Activated CD8-positive, alpha-beta memory T cell treated with anti-CD3 and anti-CD28 coated beads, Interleukin-2, amount 50 U/mL, for 1 hour (primary cell): Measurements from ENCODE around the gene AXDND1.
"Not testable (repeated sequence)": the region's sequence is repeated elsewhere in the genome, so short reads cannot be mapped to it uniquely, and the experiment has no call there.

Experiments used
- DNase-seq: peaks from one replicate; pipeline ENCODE4 v3.0.0-alpha.2; 2020; ENCODE audit errors: extremely low read depth

The AXDND1 gene

DNA sequence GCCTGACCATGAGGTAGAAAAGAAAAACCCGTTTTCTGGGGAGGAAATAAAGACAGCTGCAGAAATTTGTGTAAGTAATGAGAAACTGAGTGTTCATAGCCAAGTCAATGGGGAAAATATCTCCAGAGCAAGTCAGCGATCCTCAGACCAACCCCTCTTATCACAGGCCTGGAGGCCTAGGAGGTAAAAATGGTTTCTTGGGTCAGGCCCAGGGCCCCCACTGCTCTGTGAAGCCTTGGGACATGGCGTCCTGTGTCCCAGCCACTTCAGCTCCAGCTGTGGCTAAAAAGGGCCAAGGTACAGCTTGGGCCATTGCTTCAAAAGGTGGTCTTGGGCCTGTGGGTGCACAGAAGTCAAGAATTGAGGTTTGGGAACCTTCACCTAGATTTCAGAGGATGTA, 108.9 kb downstream of the AXDND1 start:
- no peak for DNase-seq

DNA sequence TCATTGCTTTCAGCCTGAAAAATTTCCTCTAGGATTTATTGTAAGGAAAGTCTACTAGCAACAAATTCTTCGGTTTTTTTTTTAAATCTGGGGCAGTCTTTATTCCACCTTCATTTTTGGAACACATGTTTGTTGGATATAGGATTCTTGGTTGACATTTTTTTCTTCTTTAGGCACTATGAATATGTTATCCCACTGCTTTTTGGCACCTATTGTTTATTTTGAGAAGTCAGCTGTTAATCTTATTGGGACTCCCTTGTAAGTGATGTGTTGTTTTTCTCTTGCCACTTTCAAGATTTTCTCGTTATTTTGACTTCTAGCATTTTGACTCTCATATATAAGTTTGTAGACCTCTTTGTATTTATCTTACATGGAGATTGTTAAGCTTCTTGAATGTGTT, 110.7 kb downstream of the AXDND1 start:
- no peak for DNase-seq

DNA sequence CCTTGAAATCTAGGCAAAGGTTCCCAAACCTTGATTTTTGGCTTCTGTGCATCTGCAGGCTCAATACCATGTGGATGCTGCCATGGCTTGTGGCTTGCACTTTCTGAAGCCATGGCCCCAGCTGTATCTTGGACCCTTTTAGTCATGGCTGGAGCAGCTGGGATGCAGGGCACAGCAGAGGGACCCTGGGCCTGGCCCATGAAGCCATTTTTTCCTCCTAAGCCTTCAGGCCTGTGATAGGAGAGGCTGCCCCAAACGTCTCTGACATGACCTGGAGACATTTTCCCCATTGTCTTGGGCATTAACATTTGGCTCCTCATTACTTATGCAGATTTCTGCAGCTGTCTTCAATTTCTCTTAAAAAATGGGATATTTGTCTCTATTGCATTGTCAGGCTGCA, 112.6 kb downstream of the AXDND1 start:
- no peak for DNase-seq

DNA sequence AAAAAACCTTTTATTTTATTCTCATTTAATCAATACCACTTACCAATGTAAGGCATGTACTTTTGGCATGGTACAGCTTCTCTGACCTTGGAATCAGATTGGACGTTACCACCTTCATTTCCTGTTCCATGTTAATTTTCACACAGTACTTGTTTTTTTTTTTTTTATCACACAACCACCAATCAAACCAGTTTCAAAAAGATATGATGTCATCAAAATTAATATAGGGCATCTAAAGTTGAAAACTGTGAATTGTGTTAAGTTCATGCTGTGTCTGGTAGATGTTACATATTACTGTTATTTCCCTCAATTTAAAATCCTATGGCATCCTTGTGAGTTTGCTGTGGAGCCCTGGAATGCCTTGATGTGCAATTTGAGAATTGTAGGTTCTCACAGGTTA, 124.8 kb downstream of the AXDND1 start:
- no peak for DNase-seq

DNA sequence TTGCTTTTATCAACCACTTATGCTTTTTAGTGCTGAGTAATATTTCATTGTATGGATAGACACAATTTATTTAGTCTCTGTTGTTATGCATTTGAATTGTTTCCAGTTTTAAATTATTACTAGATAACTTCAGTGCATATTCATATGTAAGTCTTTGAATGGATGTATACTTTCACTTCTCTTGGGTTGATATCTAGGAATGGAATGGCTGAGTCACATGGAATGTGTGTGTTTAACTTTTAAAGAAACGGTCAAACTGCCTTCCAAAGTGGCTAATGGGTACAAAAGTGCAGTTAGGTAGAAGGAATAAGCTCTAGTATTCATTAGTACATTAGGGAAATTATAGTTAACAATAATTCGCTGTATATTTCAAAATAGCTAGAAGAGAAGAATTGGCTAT, 127.6 kb downstream of the AXDND1 start:
- DNase-seq: no peak

DNA sequence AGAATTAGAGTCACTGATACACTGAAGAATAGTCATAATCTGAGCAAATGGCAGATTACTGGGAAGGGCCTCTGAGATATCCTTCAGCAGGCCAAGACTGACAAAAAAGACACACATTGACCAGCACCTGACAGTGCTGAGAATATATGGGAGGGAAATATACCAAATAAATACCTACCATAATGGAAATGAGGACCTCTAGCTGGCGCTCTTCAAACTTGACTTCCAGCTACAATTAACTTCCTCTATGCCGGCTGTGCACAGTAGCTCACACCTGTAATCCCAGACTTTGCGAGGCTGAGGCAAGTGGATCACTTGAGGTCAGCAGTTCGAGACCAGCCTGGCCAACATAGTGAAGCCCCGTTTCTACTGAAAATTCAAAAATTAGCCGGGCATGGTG, 140.4 kb downstream of the AXDND1 start:
- DNase-seq: no peak

DNA sequence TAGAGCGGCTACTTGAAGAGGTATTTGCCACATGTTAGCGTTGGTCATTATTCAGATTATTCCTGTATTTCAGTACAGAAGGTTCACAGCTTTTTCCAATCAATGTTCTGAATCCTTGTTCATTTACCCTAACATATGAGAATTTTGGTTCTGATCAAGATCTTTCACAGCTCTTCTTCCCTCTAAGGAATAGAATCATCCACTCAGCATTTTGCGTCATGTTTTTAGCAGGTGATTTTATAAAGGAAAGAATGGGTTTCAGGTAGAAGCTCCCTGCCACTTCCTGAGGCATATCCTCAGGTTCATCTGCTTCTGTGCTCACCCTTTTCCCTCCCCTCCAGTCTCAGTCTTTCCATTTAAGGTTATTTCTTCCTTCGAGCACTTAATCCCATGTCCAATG, 143.6 kb downstream of the AXDND1 start:
- DNase-seq: no peak

DNA sequence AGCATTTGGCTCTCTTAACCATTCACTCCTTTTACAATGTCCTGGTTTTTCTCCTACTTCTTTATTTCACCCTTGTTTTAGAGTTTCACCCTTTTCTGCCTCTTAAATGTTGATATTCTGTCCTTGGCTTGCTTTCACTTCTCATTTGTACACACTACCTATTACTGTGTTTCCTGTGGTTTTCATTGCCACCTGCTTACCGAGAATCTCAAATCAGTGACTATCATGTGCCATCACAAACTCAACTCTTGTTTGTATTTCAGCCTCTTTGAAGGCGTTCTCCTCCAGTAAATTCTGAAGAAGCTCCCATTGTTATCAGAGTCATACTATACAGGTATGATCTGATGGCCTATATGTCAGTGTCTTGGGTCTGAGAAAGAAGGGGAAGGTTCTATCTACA, 144.3 kb downstream of the AXDND1 start:
- DNase-seq: no peak

DNA sequence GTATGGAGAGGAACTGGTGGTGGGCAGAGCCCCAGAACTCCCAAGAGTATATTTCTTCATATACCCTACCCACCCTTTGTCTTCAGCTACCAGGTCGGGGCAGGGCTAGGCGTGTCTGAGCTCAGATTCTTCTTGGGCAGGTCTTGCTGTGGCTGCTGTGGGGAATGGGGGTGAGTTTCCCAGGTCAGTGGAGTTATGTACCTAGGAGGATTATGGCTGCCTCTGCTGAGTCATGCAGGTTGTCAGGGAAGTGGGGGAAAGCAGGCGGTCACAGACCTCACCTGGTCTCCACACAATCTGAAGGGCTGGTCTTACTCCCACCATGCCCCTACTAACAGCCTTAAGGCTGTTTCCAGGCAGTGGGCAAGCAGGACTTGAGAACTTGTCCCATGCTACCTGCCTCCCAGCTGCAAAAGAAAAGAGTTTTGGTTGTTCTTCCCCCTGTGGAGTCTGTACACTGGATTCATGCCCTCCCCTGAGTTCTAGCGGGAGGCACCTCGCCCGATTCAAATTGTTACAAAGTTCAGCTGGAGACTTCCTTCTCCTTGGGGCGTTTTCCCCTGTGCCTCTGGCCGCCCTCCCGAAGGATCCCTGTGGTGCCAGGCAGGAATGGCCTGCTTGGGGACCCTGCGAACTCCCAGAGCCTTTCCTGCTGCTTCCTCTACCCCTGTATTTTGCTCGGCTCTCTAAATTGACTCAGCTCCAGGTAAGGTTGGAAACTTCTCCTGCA, 151.4 kb downstream of the AXDND1 start:
- DNase-seq: no peak

DNA sequence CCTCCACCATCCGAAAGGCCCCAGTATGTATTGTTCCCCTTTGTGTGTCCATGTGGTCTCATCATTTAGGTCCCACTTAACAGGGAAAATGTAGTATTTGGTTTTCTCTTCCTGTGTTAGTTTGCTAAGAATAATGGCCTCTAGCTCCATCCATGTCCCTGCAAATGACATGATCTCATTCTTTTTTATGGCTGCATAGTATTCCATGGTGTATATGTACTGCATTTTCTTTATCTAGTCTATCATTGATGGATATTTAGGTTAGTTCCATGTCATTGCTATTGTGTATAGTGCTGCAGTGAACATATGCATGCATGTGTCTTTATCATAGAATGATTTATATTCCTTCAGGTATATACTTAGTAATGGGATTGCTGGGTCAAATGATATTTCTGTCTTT, 152.8 kb downstream of the AXDND1 start:
- not testable (repeated sequence) for DNase-seq

DNA sequence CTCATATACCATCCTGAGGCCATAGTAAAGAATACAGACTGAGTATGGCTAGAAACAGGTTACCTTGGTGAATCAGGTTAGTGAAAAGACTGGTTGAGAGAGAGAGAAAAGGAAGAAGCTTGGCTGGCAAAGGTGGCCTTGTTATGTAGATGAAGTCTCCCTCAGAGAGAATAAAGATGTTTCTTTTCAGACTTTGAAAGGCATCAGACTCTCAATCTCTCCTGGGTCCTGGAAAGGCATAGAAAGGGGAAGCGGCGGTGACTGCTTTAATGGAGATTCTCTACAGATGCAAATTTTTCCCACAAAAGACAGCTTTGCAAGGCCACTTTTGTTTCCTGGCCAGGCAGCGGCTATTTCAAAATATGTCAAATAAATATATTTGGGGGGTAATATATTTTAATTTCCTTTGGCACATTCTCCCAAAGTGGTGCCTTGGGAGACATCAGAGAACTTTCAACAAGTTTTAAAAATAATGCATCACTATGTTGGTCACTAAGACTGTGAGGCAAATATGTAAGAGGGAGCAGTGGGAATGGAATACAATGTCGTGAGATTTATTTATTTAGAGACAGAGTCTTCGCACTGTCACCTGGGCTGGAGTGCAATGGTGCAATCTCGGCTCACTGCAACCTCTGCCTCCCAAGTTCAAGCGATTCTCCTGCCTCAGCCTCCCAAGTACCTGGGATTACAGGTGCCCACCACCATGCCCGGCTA, 163.9 kb downstream of the AXDND1 start:
- DNase-seq: no peak

DNA sequence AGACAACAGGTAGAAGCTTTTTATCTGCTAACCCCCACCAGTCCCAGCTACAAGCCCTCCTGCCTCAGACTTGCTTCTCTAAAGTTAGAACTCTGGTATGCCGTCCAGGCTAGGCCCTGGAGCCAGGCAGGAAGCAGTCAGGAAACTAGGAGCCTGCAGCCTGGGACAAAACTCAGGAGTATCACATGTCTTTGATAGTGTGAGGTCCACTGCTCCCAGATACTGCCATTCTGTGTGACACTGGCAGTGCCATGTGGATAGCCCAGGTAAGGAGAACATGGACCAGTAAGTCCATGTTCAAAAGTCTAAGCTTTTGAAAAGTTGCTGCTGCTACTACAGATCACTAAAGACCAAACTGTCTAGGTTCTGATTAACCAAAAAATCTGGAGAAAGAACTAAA, 164.6 kb downstream of the AXDND1 start:
- DNase-seq: no peak

DNA sequence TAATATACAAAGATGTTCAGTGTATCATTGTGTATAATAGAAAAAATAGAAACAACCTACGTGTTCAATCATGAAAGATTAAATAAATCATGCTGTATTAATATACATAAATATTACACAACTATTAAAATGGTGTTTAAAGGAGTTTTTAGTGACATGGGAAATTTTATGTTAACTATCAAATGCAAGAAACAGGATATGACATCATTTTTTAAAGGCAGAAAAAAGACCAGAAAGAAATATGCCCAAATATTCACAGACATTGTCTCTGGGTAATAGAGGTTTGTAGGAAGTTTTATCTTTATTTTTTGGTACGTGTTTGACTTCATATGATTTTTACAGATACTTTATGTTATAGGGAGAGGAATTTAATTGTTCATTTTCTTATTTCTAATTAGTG, 176.0 kb downstream of the AXDND1 start:
- DNase-seq: no peak

DNA sequence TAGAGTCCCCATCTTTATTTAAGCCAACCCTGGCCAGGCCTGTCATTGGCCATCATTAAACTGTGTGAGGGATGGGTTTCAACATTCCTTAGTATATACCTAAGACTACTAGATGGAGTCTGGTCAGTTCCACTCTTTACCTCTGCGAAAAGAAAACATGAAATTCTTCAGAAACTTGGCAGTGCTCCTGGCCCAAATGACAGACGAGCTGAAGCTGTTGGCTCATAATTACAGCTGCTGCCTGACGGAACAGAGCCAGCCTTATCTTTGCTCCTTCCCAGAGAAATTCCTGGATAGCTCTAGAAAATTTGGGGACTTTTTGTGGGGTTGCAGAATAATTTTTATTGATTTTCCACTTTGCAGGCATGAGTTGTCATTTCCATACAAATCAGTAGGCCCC, 179.6 kb downstream of the AXDND1 start:
- no peak for DNase-seq

DNA sequence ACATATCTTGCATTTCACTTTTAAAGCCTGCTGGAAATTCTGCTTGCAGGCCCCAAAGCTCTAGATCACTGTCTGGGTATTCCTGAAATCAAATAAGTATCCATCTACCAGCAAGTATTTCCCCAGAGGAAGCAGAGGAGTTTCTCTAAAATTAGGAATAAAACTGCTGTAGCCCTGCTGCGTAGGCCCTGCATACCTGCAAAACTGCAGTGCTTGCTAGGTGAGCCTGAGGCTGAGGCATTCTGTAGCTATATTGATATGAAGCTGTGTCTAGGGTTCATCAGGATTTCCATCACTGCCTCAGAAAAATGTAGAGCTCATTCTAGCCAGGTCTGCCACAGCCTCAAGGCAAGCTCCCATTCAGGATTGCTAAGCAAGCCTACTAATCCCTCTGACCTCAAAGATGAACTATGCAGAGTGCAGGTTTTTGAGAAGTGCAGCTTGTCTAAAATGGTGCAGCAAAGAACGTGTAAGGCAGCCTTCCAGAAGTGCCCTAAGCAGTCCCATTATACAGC, 181.3 kb downstream of the AXDND1 start:
- no peak for DNase-seq

DNA sequence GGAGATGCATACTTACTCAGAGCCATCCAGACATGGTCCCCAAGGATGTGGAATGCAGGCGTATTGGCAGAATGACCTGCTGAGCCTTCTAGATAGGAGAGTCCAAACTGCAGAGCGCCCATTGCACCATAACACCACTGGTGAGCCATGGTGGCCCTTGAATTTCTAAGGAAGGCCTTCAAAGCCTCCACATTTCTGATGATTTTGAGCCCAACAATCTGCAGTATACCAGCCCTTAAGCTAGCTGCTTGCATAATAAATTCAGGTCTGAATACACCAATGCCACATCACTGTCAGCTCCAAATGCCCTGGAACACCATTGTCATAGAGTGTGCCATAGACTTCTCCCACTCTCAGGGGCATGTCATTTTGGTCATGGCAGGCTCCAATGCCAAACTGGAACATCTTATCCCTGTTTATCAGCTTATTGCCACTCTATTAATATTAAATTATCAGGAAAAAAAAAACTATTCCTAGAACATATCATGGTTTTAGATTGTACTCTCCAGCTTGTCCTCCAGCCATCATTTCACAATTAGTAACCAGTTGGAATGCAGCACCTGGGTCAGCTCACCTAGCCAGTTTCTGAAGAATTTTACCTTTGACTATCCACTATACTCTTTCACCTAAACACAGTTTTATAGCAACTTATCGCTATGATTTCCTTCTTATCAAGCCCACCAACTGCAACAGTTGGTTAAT, 183.0 kb downstream of the AXDND1 start:
- no peak for DNase-seq

DNA sequence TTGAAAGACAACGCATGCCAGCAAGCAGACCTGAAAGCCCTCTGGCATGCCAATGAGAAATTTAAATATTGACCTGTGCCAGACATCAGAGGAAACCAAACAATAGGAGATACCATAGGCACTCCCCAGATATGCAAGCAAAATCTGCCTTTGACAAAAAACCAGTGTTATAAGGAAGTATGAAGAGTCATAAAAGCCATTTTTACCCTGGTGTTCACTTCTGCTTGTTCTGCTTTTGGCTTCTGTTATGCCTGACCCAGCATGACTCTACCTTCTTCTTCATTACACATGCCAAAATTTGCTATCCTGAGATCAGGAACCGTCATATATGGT, 183.6 kb downstream of the AXDND1 start:
- no peak for DNase-seq

DNA sequence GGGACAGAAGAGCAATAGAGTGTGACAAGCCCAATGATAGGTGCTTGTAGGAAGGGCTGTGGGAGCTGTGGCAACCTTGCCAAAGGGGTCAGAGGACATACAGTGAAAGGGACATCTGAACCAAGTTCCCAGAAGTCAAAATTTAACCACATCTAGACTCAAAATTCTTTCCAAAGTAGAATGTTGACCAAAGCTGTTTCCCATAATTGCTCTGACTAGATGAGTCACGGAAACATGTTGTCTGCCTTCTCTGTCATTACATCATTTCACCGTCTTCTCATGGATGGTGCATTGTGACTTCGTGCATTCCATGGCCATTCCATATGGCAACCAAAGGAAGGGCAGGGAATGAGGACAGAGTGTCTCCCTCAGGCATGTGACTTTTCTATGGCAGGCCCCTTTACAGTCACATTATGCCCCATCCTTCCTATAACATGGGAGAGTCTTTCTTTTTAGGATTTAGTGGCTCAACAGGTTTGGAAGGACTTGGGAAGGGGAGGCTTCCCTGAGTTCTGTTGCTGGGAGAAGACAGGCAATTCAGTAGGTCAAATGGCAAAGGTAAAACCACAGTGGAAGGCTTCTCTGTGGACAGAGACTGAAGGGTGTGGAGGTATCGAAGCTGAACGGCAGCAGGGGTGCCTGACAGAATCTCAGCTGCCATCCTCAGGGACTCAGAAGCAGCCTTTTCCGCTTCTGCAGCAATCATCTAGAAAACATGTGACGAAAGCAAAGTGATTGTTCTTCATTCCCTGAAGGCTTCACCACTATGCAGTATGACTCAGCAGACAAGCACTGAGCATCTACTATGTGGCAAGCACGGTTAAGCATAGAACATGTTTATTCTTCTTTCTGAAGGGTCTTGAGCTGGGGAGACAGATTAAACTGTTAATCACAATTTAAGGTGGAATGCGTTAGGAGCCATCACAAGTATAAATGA, 185.2 kb downstream of the AXDND1 start:
- no peak for DNase-seq

DNA sequence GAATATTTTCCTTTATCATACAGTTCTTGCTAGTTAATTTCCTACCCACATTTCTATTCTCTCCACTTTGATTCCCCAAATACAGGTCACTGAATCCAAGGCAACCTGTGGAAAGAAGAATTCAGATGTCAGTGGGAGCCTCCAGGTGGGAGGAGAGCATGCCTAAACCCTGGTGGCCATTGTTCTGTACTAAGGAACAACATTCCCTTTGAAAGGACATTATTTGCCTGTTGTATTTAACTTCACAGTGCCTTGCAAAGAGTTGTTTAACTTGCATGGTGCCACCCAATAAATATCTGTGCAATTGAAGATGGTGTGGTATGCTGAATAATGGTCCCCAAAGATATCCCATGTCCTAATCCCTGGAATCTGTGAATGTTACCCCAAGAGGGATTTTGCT, 188.7 kb downstream of the AXDND1 start:
- DNase-seq: no peak

DNA sequence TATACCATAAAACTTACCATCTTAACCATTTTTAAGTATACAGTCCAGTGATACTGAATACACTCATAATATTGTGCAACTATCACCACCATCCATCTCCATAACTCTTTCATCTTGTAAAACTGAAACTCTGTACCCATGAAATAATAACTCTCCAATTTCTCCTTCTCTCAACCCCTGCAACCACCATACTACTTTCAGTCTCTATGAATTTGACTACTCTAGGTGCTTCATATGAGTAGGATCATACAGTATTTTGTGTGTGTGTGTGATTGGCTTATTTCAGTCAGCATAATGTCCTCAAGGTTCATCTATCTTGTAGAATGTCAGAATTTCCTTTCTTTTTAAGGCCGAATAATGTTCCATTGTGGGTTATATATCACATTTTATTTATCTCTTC, 192.3 kb downstream of the AXDND1 start:
- DNase-seq: no peak

DNA sequence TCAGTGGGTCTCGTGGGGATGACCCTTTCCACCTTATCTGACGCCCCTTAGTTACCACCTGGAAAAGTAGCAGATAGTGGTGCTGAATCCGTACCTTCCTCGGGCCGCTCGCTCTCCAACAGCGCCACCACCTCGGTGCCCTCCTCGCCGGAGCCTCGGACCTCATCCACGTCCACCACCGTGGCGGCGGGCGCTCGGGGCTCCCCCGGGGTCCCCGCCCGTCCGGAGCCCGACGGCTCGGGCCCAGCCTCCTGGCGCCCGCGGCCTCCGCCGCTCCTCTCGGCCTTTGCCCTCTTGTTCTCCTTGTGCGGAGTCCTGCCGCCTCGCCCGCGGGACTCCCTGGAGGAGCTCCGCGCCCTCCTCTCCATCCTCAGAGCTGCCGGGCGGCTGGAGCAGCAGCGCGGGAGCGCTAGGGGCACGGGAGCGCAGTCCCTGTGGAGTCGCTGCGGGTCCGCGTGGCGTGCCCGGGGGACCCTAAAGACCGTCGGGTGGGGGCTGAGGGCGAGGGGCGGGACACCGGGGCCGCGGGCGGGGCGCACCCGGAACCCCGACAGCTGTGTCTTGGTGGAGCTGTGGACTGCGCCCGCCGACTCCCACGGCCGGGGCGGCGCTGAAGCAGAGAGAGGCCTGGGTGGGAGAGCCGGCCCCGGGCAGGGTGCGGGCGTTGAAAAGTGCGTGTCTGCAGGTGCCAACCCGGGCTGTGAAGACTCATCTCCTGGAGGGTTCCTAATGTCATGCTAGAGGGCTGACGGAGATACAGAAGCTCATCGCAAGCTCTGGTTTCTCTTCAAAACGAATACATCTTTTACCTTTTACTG, 209.9 kb downstream of the AXDND1 start, which contains the start of gene NPHS2:
Gene NPHS2 (minus strand): TSS at position 452 of the 818 bp plus-strand sequence. CDS start 84 bp downstream, at position 368.
- DNase-seq: no peak
